ENCODE data around the gene DOCK3. TPM values are rescaled to one million over a fixed set of nuclear protein-coding genes. Genes with fewer than 3 reads are reported as not detected.

The DOCK3 gene
- total and polyA plus RNA-seq, 10 of the 15 experiments (the other 5 are each of a cell fraction or from before 2014, with no cell fraction given): 0.02 to 0.52 (median 0.04) TPM; not detected in 5

DNA sequence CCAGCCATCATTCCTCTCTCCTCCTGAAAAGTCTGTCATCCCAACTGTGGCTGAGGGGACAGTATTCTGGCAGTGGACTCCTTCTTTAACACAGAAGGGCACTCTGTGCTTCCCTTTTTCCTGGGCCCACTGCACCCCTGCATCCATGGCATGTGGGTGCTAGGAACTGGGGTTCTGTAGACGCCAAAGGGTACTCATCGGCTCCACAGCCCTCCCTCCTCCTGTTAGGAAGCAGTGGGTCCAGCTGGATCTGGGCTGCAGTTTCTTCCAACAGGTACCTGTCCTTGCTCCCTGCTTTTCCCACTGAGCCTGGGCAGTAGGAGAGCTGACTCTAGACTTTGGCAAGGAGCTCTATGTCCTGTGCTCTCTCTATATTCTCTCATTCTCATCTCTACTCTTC, 704.0 kb downstream of the DOCK3 start:
- 79% methylated on average over 2 of the region's 2 CpGs for WGBS (ENCODE audit: insufficient coverage, insufficient replicate concordance, low lambda C conversion rate, missing lambda C conversion rate)
- H3K9ac ChIP-seq (ENCODE audit: control insufficient read depth, insufficient read depth, low read length): no peak overlapping the region
- SMC1A ChIA-PET (ENCODE audit: uncharacterized antibody, unreplicated experiment): interaction anchor here (1.2 kb wide), 1 partner anchor 763 kb away, joined by 3 read pairs; no protein-coding TSS in a partner anchor
- H3K4me1 ChIP-seq (ENCODE audit: control insufficient read depth, insufficient read depth, low read length): peaks cover 8% of the 10 kb centered on the region
- peaks cover 7% of the 10 kb centered on the region for H3K79me2 ChIP-seq (ENCODE audit: control insufficient read depth, insufficient read depth, low read length)
- RAD21 ChIA-PET (ENCODE audit: unreplicated experiment): no interaction called here
- ATAC-seq (no peak), FAIRE-seq (no peak), DNase-seq (ENCODE audit: low read depth, low spot score) (no peak)
- in situ Hi-C loops (cut with MboI) (loop anchor here (5.0 kb wide), 2 partner anchors 411 to 761 kb away; partner anchors contain the start of gene MAPKAPK3), intact Hi-C loops (cut with micrococcal nuclease; ENCODE audit: unreplicated experiment) (no loop called here)
- H4K20me1 ChIP-seq (ENCODE audit: control insufficient read depth, insufficient read depth): no peaks in the 10 kb centered on the region
- H2AFZ ChIP-seq (ENCODE audit: control insufficient read depth, low read depth, low read length): no peak overlapping the region
- no peaks in the 10 kb centered on the region for H3K36me3 ChIP-seq (ENCODE audit: control insufficient read depth in 2 of 2, insufficient read depth in 2 of 2, low read length in 1 of 2)
- BruUV-seq (replicated peaks): no TSS peak
- POLR2A ChIA-PET: no interaction called here
- H3K4me2 ChIP-seq (ENCODE audit: control insufficient read depth, insufficient read depth): no peak overlapping the region
- no peaks in the 10 kb centered on the region for H3K9me3 ChIP-seq (replicated peaks; ENCODE audit: control insufficient read depth, insufficient read depth, low read length)
- H3K4me3 ChIP-seq: no peak overlapping the region
- no peak overlapping the region for H3K27ac ChIP-seq (ENCODE audit: control insufficient read depth, insufficient read depth)
- H3K27me3 ChIP-seq (replicated peaks in 1 of 2; ENCODE audit: control insufficient read depth in 2 of 2, insufficient read depth in 2 of 2, low read length in 1 of 2): no peaks in the 10 kb centered on the region; a peak in 1 of 4 replicates
- no peak for TF ChIP-seq CHD4 (IDR thresholded peaks at IDR 0.05)
- no peak for TF ChIP-seq RCOR1 (conservative IDR thresholded peaks at IDR 0.05; ENCODE audit: low read depth, low read length)
- no peak for TF ChIP-seq POLR2AphosphoS5 (IDR thresholded peaks at IDR 0.05; ENCODE audit: low read length)
- TF ChIP-seq EED (IDR thresholded peaks at IDR 0.05; ENCODE audit: low read depth): no peak
- no peak for TF ChIP-seq FOXK2 (IDR thresholded peaks at IDR 0.05)
- TF ChIP-seq E2F4 (IDR thresholded peaks at IDR 0.05; ENCODE audit: low read depth, low read length): no peak
- TF ChIP-seq BACH1 (IDR thresholded peaks at IDR 0.05; ENCODE audit: borderline replicate concordance): no peak
- TF ChIP-seq ATF2 (IDR thresholded peaks at IDR 0.05; ENCODE audit: low read length): no peak
- TF ChIP-seq RELA (IDR thresholded peaks at IDR 0.05; ENCODE audit: borderline replicate concordance, partially characterized antibody): no peak
- no peak for TF ChIP-seq PKNOX1 (IDR thresholded peaks at IDR 0.05)
- TF ChIP-seq POLR2A (IDR thresholded peaks at IDR 0.05; ENCODE audit: low read depth, low read length): no peak
- TF ChIP-seq STAT1 (conservative IDR thresholded peaks at IDR 0.05): no peak
- no peak for TF ChIP-seq HDAC6 (IDR thresholded peaks at IDR 0.05; ENCODE audit: unreplicated experiment)
- CTCF ChIA-PET: interaction anchor here (2.6 kb wide), 1 partner anchor 10 kb away, joined by 13 read pairs; no protein-coding TSS in a partner anchor
